H1 (cell line): ENCODE data around the gene SLC26A8. TPM values are rescaled to one million over a fixed set of nuclear protein-coding genes. Genes with fewer than 3 reads are reported as not detected.

ENCODE experiments used
- ASH2L ChIP-seq: fragments of 200-600, 300-600 bp; sonication (generic); IDR thresholded peaks from one replicate; pipeline ENCODE4 v1.7.1; 2017; ENCODE audit warnings: low read length
- BACH1 ChIP-seq: IDR thresholded peaks from 2 replicates; pipeline ENCODE4 v1.6.1; 2012; ENCODE audit warnings: low read length, improper control_type of control experiment
- CREB1 ChIP-seq: IDR thresholded peaks from 2 replicates; pipeline ENCODE4 v1.6.1; 2012; ENCODE audit warnings: inconsistent platforms
- E2F6 ChIP-seq: IDR thresholded peaks from 2 replicates; pipeline ENCODE4 v1.6.1; 2012; ENCODE audit warnings: inconsistent platforms
- FOSL1 ChIP-seq: IDR thresholded peaks from 2 replicates; pipeline ENCODE4 v1.6.1; 2011; ENCODE audit warnings: mild to moderate bottlenecking, low read depth, low read length, moderate library complexity; ENCODE audit not compliant: insufficient read depth
- JUN ChIP-seq: IDR thresholded peaks from 2 replicates; pipeline ENCODE4 v1.6.1; 2011; ENCODE audit warnings: low read depth, mild to moderate bottlenecking, improper control_type of control experiment, low read length
- PHF8 ChIP-seq: fragments of 200-600 bp; sonication (generic); conservative IDR thresholded peaks from 2 replicates; pipeline ENCODE4 v1.7.1; 2012; ENCODE audit warnings: low read depth, mild to moderate bottlenecking, inconsistent platforms, low read length, moderate library complexity
- POLR2AphosphoS5 ChIP-seq: IDR thresholded peaks from 2 replicates; pipeline ENCODE4 v1.6.1; 2011; ENCODE audit warnings: low read depth, low read length
- RNF2 ChIP-seq: fragments of 200-900, 300-1000 bp; sonication (generic); IDR thresholded peaks from 2 replicates; pipeline ENCODE4 v1.7.1; 2016; ENCODE audit warnings: borderline replicate concordance, low read depth, mild to moderate bottlenecking, antibody characterized with exemption, low read length; ENCODE audit not compliant: poor library complexity, severe bottlenecking; ENCODE audit errors: missing control alignments
- polyA plus RNA-seq, 7 experiments: library from polyadenylated mRNA; depleted of rRNA in 3 of 7; stranded (reverse) in 5 of 7; unstranded in 2 of 7; fragments of >200 nt in 5 of 7; fragments of 200-250 nt in 2 of 7; gene quantifications; 1 replicate in 5 of 7; 2 replicates in 1 of 7; 4 replicates in 1 of 7; pipeline versions ENCODE4 v1.2.1 to v1.2.3, GENCODE V29; 2011 to 2013; ENCODE audit warnings: missing spikeins in 2 of 7, mixed read lengths in 2 of 7
- total RNA-seq: library from RNA; stranded (reverse); fragmentation: NEBNext Ultra II Directional; extraction: Animal tissue kit (Norgen Biotek cat#: 25700); gene quantifications from 2 replicates; pipeline ENCODE4 v1.2.1, GENCODE V29; 2021
- TF ChIP-seq, protein P1 (sequence below): fragments of 300-600 bp; sonication (generic); IDR thresholded peaks from 2 replicates; pipeline ENCODE4 v1.7.1; 2012; ENCODE audit warnings: low read length, moderate library complexity, mild to moderate bottlenecking, inconsistent platforms; ENCODE audit not compliant: insufficient replicate concordance
- TF ChIP-seq, protein P2 (sequence below): IDR thresholded peaks from 2 replicates; pipeline ENCODE4 v1.6.1; 2011; ENCODE audit warnings: low read depth, mild to moderate bottlenecking, low read length; ENCODE audit not compliant: insufficient read depth

The SLC26A8 gene
- total and polyA plus RNA-seq, 2 of the 8 experiments (the other 6 are each of a cell fraction or from before 2014, with no cell fraction given): 0.56 to 0.57 TPM

DNA sequence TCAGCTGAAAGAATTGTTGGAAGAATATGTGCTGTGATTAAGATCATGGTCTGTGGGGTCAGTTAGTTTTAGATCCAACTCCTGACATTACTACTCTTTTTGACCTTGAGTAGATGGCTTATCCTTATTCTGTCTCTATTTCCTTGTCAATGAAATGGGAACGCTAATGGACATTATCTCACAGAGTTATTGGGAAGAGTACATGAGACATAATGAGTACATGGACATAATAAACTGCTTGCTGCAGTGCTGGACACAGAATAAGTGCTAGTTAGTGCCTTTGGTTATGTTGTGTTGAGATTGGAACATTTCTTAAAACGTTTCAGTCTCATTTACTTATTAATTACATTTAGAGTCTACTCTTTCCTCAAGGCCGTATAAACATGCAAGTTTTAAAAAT, 45.8 kb upstream of the SLC26A8 start (continued):
- TF ChIP-seq, protein P1, sequence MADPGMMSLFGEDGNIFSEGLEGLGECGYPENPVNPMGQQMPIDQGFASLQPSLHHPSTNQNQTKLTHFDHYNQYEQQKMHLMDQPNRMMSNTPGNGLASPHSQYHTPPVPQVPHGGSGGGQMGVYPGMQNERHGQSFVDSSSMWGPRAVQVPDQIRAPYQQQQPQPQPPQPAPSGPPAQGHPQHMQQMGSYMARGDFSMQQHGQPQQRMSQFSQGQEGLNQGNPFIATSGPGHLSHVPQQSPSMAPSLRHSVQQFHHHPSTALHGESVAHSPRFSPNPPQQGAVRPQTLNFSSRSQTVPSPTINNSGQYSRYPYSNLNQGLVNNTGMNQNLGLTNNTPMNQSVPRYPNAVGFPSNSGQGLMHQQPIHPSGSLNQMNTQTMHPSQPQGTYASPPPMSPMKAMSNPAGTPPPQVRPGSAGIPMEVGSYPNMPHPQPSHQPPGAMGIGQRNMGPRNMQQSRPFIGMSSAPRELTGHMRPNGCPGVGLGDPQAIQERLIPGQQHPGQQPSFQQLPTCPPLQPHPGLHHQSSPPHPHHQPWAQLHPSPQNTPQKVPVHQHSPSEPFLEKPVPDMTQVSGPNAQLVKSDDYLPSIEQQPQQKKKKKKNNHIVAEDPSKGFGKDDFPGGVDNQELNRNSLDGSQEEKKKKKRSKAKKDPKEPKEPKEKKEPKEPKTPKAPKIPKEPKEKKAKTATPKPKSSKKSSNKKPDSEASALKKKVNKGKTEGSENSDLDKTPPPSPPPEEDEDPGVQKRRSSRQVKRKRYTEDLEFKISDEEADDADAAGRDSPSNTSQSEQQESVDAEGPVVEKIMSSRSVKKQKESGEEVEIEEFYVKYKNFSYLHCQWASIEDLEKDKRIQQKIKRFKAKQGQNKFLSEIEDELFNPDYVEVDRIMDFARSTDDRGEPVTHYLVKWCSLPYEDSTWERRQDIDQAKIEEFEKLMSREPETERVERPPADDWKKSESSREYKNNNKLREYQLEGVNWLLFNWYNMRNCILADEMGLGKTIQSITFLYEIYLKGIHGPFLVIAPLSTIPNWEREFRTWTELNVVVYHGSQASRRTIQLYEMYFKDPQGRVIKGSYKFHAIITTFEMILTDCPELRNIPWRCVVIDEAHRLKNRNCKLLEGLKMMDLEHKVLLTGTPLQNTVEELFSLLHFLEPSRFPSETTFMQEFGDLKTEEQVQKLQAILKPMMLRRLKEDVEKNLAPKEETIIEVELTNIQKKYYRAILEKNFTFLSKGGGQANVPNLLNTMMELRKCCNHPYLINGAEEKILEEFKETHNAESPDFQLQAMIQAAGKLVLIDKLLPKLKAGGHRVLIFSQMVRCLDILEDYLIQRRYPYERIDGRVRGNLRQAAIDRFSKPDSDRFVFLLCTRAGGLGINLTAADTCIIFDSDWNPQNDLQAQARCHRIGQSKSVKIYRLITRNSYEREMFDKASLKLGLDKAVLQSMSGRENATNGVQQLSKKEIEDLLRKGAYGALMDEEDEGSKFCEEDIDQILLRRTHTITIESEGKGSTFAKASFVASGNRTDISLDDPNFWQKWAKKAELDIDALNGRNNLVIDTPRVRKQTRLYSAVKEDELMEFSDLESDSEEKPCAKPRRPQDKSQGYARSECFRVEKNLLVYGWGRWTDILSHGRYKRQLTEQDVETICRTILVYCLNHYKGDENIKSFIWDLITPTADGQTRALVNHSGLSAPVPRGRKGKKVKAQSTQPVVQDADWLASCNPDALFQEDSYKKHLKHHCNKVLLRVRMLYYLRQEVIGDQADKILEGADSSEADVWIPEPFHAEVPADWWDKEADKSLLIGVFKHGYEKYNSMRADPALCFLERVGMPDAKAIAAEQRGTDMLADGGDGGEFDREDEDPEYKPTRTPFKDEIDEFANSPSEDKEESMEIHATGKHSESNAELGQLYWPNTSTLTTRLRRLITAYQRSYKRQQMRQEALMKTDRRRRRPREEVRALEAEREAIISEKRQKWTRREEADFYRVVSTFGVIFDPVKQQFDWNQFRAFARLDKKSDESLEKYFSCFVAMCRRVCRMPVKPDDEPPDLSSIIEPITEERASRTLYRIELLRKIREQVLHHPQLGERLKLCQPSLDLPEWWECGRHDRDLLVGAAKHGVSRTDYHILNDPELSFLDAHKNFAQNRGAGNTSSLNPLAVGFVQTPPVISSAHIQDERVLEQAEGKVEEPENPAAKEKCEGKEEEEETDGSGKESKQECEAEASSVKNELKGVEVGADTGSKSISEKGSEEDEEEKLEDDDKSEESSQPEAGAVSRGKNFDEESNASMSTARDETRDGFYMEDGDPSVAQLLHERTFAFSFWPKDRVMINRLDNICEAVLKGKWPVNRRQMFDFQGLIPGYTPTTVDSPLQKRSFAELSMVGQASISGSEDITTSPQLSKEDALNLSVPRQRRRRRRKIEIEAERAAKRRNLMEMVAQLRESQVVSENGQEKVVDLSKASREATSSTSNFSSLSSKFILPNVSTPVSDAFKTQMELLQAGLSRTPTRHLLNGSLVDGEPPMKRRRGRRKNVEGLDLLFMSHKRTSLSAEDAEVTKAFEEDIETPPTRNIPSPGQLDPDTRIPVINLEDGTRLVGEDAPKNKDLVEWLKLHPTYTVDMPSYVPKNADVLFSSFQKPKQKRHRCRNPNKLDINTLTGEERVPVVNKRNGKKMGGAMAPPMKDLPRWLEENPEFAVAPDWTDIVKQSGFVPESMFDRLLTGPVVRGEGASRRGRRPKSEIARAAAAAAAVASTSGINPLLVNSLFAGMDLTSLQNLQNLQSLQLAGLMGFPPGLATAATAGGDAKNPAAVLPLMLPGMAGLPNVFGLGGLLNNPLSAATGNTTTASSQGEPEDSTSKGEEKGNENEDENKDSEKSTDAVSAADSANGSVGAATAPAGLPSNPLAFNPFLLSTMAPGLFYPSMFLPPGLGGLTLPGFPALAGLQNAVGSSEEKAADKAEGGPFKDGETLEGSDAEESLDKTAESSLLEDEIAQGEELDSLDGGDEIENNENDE: no peak
- TF ChIP-seq BACH1: no peak
- TF ChIP-seq CREB1: no peak
- no peak for TF ChIP-seq PHF8
- no peak for TF ChIP-seq FOSL1
- TF ChIP-seq, protein P2, sequence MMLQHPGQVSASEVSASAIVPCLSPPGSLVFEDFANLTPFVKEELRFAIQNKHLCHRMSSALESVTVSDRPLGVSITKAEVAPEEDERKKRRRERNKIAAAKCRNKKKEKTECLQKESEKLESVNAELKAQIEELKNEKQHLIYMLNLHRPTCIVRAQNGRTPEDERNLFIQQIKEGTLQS: no peak
- no peak for TF ChIP-seq RNF2
- no peak for TF ChIP-seq E2F6
- no peak for TF ChIP-seq POLR2AphosphoS5
- no peak for TF ChIP-seq ASH2L
- TF ChIP-seq JUN: no peak
